Gastrocnemius medialis (tissue), 4 donors: ENCODE results near the gene ZNF230. TPM values are rescaled to one million over a fixed set of nuclear protein-coding genes. Genes with fewer than 3 reads are reported as not detected.

Experiments used
- ATAC-seq, 2 donors: fragments of 150-250 bp; one replicate each; pipeline ENCODE4 v1.9.1; 2016
- DNase-seq, 2 donors: peaks; one replicate each; pipeline ENCODE4 v3.0.0-alpha.2; 2019
- H3K27ac ChIP-seq, 4 donors: fragments of 200-600 bp; sonication (generic); 1 replicate in 1 of 4; 2 replicates in 3 of 4; pipeline ENCODE4 v1.5.1; 2016 to 2018; ENCODE audit warnings: mild to moderate bottlenecking in 2 of 4, moderate library complexity in 1 of 4
- H3K27me3 ChIP-seq, 3 donors: fragments of 200-600 bp; sonication (generic) in 2 of 3; 1 replicate in 1 of 3; 2 replicates in 2 of 3; pipeline versions ENCODE4 v1.5.1 to v1.6.0; 2016 to 2019; ENCODE audit warnings: mild to moderate bottlenecking in 1 of 3, moderate library complexity in 1 of 3
- H3K36me3 ChIP-seq, 2 donors: fragments of 200-600 bp; sonication (generic) in 1 of 2; one replicate each; pipeline ENCODE4 v1.5.1; 2017 to 2018
- H3K4me1 ChIP-seq, 2 donors: fragments of 200-600 bp; sonication (generic) in 1 of 2; one replicate each; pipeline ENCODE4 v1.5.1; 2016 to 2017; ENCODE audit warnings: mild to moderate bottlenecking in 2 of 2
- H3K4me3 ChIP-seq, 4 donors: fragments of 200-600 bp; sonication (generic) in 3 of 4; 1 replicate in 1 of 4; 2 replicates in 3 of 4; pipeline ENCODE4 v1.5.1; 2016 to 2019; ENCODE audit warnings: mild to moderate bottlenecking in 2 of 4
- H3K9me3 ChIP-seq, 3 donors: fragments of 200-600 bp; sonication (generic) in 2 of 3; 1 replicate in 1 of 3; 2 replicates in 2 of 3; pipeline ENCODE4 v1.5.1; 2016 to 2019
- POLR2A ChIP-seq, 2 donors: fragments of 450-650 bp; IDR thresholded peaks; one replicate each; pipeline ENCODE4 v1.6.1; 2017; ENCODE audit warnings: antibody characterized with exemption in 2 of 2, mild to moderate bottlenecking in 2 of 2, moderate library complexity in 2 of 2
- in situ Hi-C, 4 donors: fragments of 200-750 bp; cut with MboI; loops; one replicate each; pipeline versions ENCODE4 v1.15.0 to v1.8.0; 2017; ENCODE audit warnings: low sequenced_read_pairs in 4 of 4
- intact Hi-C: fragments of 100-400 bp; cut with DNase I; formaldehyde crosslinking; loops from one replicate; pipeline ENCODE4 v1.15.1; 2023; ENCODE audit warnings: low total_unique reads
- total RNA-seq, 4 donors: library from RNA; depleted of rRNA; stranded (reverse); fragments of >200 nt; gene quantifications; one replicate each; pipeline versions ENCODE4 v1.1.0 to v1.2.3, GENCODE V29; 2016
- TF ChIP-seq, protein P1 (sequence below), 5 experiments: fragments of 450-650 bp in 3 of 5; fragments of 200-600 bp in 2 of 5; sonication (generic) in 2 of 5; IDR thresholded peaks in 4 of 5; conservative IDR thresholded peaks in 1 of 5; 1 replicate in 4 of 5; 2 replicates in 1 of 5; pipeline ENCODE4 v1.5.1; 2016 to 2019; ENCODE audit warnings: antibody characterized with exemption in 5 of 5, mild to moderate bottlenecking in 3 of 5, moderate library complexity in 3 of 5

ZNF230 gene
- total RNA-seq, 4 donors from 2014 or later = 0.78 to 4.5 (median 4.5) TPM; not detected in 1

DNA sequence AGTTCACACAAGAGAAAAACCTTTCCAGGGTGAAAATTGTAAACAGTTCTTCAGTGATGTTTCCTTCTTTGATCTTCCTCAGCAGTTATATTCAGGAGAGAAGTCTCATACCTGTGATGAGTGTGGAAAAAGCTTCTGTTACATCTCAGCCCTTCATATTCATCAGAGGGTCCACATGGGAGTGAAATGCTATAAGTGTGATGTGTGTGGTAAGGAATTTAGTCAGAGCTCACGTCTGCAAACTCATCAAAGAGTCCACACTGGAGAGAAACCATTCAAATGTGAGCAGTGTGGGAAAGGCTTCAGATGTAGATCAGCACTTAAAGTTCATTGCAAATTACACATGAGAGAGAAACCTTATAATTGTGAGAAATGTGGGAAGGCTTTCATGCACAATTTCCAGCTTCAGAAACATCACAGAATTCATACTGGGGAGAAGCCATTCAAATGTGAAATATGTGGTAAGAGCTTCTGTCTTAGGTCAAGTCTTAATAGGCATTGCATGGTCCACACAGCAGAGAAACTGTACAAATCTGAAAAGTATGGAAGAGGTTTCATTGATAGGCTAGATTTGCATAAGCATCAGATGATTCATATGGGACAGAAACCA lies 29.3 kb downstream of the ZNF230 start:
- TF ChIP-seq POLR2A (IDR thresholded peaks at IDR 0.05) = no peak
- TF ChIP-seq, protein P1, sequence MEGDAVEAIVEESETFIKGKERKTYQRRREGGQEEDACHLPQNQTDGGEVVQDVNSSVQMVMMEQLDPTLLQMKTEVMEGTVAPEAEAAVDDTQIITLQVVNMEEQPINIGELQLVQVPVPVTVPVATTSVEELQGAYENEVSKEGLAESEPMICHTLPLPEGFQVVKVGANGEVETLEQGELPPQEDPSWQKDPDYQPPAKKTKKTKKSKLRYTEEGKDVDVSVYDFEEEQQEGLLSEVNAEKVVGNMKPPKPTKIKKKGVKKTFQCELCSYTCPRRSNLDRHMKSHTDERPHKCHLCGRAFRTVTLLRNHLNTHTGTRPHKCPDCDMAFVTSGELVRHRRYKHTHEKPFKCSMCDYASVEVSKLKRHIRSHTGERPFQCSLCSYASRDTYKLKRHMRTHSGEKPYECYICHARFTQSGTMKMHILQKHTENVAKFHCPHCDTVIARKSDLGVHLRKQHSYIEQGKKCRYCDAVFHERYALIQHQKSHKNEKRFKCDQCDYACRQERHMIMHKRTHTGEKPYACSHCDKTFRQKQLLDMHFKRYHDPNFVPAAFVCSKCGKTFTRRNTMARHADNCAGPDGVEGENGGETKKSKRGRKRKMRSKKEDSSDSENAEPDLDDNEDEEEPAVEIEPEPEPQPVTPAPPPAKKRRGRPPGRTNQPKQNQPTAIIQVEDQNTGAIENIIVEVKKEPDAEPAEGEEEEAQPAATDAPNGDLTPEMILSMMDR (IDR thresholded peaks at IDR 0.05 in 4 of 5, conservative IDR thresholded peaks at IDR 0.05 in 1 of 5) = no peak
- DNase-seq = no peak
- Histone ChIP-seq H3K27me3 (no peaks in the 10 kb centered on the region), H3K9me3 (peaks cover 12 to 75% (median 20%) of the 10 kb centered on the region in 3 donors), H3K27ac (no peak overlapping the region), H3K36me3 (peaks cover 25 to 66% of the 10 kb centered on the region in 2 donors), H3K4me3 (peak overlapping the region in 1 of 4 donors; percentile 8), H3K4me1 (no peaks in the 10 kb centered on the region)
- in situ Hi-C loops (no loop called here), intact Hi-C loops (no loop called here)
- no peak for ATAC-seq

DNA sequence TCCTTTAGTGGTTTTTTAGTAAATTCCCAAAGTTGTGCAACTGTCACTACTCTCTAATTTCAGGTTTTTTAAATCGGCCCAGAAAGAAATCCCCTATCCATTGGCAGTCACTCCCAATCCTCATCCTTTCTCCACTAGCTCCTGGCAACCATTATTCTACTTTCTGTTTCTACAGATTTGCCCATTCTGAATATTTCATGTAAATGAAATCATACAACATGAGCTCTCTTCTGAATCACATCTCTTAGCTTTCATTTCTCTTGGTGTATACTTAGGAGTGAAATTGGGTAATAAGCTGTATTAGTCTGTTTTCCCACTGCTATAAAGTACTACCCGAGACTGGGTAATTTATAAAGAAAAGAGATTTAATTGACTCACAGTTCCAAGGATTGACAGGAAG lies 39.4 kb downstream of the ZNF230 start:
- no peak overlapping the region for H3K27ac ChIP-seq
- H3K27me3 ChIP-seq = peaks cover 0 to 15% (median 0%) of the 10 kb centered on the region in 3 donors
- in situ Hi-C loops (no loop called here), intact Hi-C loops (no loop called here)
- peaks cover 0 to 4% (median 0%) of the 10 kb centered on the region in 3 donors for H3K9me3 ChIP-seq
- DNase-seq (no peak), ATAC-seq (no peak)
- TF ChIP-seq, protein P1 (IDR thresholded peaks at IDR 0.05 in 4 of 5, conservative IDR thresholded peaks at IDR 0.05 in 1 of 5) = no peak
- TF ChIP-seq POLR2A (IDR thresholded peaks at IDR 0.05) = no peak
- no peak overlapping the region for H3K4me3 ChIP-seq
- H3K4me1 ChIP-seq = no peaks in the 10 kb centered on the region
- no peaks in the 10 kb centered on the region for H3K36me3 ChIP-seq

DNA sequence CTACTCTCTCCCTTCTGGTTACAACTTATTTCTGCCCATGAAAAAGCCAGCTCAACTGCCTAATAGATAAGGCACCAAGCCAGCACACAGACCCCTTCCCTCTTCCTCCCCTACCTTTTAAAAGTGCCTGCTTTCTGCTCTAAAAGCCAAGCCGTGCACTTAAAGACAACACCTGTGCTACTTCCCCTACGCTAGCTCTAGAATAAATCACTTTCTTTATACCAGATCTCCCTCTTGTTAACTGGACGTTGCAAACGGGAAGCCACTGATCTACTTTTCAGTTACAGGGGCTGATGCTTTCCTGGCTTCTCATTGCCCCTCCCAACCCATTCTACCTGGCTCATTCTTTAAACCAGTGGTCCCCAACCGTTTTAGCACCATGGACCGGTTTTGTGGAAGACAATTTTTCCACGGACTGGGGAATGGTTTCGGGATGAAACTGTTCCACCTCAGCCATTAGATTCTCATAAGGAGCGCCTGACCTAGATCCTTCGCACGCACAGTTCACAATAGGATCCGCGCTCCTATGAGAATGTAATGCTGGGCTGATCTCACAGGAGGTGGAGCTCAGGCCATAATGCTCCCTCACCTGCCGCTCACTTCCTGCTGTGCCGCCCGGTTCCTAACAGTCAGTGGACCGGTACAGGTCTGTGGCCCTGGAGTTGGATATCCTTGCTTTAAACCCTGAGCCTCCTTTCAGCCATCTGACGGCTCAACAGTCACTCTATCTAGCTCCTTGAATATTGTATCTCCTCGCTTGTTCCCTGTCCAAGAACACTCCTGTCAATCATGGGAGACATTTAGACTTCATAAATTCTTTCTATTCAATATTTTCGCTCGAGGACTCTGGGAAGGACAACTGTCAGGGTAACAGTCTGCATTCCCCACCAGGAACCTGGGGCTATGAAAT lies 48.2 kb downstream of the ZNF230 start:
- Histone ChIP-seq H3K4me3 (peak overlapping the region; percentile 72 to 84 (median 81)), H3K27ac (peak overlapping the region; percentile 29 to 81 (median 72)), H3K4me1 (peaks cover 12 to 18% of the 10 kb centered on the region in 2 donors), H3K36me3 (peaks cover 5 to 21% of the 10 kb centered on the region in 2 donors), H3K27me3 (peaks cover 0 to 27% (median 5%) of the 10 kb centered on the region in 3 donors), H3K9me3 (peaks cover 0 to 18% (median 3%) of the 10 kb centered on the region in 3 donors)
- no peak for TF ChIP-seq POLR2A (IDR thresholded peaks at IDR 0.05)
- TF ChIP-seq, protein P1 (IDR thresholded peaks at IDR 0.05 in 4 of 5, conservative IDR thresholded peaks at IDR 0.05 in 1 of 5) = no peak
- DNase-seq (no peak), ATAC-seq (no peak)
- intact Hi-C loops (loop anchor here (1.0 to 10.0 kb wide), 8 partner anchors 26 to 306 kb away; partner anchors contain the start of genes ZNF112, ZNF155, ZNF221 and ZNF222), in situ Hi-C loops (loop anchor here in 1 of 4 donors (10.0 kb wide), 2 partner anchors 46 to 94 kb away; partner anchors contain the start of genes ZNF230 and ZNF234)

- in situ Hi-C loops (loop anchor here in 1 of 4 donors (10.0 kb wide), 2 partner anchors 47 to 93 kb away; partner anchors contain the start of genes ZNF230 and ZNF234), intact Hi-C loops (loop anchor here (1.0 to 10.0 kb wide), 10 partner anchors 20 to 305 kb away; partner anchors contain the start of genes ZNF112, ZNF155, ZNF221 and ZNF222)
- TF ChIP-seq, protein P1 (IDR thresholded peaks at IDR 0.05 in 4 of 5, conservative IDR thresholded peaks at IDR 0.05 in 1 of 5) = no peak
- no peak for TF ChIP-seq POLR2A (IDR thresholded peaks at IDR 0.05)
- Histone ChIP-seq H3K9me3 (peaks cover 0 to 16% (median 3%) of the 10 kb centered on the region in 3 donors), H3K27me3 (peaks cover 0 to 25% (median 5%) of the 10 kb centered on the region in 3 donors), H3K36me3 (peaks cover 5 to 25% of the 10 kb centered on the region in 2 donors), H3K4me1 (peaks cover 12 to 18% of the 10 kb centered on the region in 2 donors), H3K27ac (peak within 1 kb of the TSS; percentile 73 to 81 (median 78)), H3K4me3 (peak within 1 kb of the TSS; percentile 72 to 84 (median 81))
- ATAC-seq (peak; percentile 100), DNase-seq (peak; percentile 94)
These were observed 49.1 kb downstream of the ZNF230 start, which contains the start of gene ZNF223 for GRCh38 chr19:44051650-44052402. ZNF223 (plus strand) TSS chr19:44052036; CDS start chr19:44055177, 3,141 bp downstream.
